Prostate gland (tissue), 2 donors: ENCODE results near the gene UGT1A8. TPM values are rescaled to one million over a fixed set of nuclear protein-coding genes. Genes with fewer than 3 reads are reported as not detected.

Source experiments
- DNase-seq: peaks from one replicate; pipeline ENCODE4 v3.0.0-alpha.2; 2019; ENCODE audit warnings: low spot score
- H3K27ac ChIP-seq, 2 donors: fragments of 200-600 bp; sonication (generic); 2 replicates each; pipeline ENCODE4 v1.5.1; 2017 to 2019
- H3K27me3 ChIP-seq: fragments of 200-600 bp; sonication (generic); replicated peaks from 2 replicates; pipeline ENCODE4 v1.5.1; 2019; ENCODE audit not compliant: insufficient read depth
- H3K36me3 ChIP-seq, 2 donors: fragments of 200-600 bp; sonication (generic); 1 replicate in 1 of 2; 2 replicates in 1 of 2; pipeline versions ENCODE4 v1.5.1 to v1.8.1; 2017 to 2019
- H3K4me1 ChIP-seq: fragments of 200-600 bp; sonication (generic); replicated peaks from 2 replicates; pipeline ENCODE4 v1.5.1; 2019
- H3K4me3 ChIP-seq, 2 donors: fragments of 200-600 bp; sonication (generic); 2 replicates each; pipeline ENCODE4 v1.5.1; 2017 to 2019
- H3K9me3 ChIP-seq: fragments of 200-600 bp; sonication (generic); 2 replicates; pipeline ENCODE4 v1.5.1; 2017
- POLR2A ChIP-seq: fragments of 450-650 bp; IDR thresholded peaks from one replicate; pipeline ENCODE4 v1.6.1; 2016; ENCODE audit warnings: antibody characterized with exemption, mild to moderate bottlenecking
- POLR2AphosphoS5 ChIP-seq: sonication (generic); formaldehyde crosslinking; IDR thresholded peaks from one replicate; pipeline ENCODE4 v1.6.1; 2017; ENCODE audit warnings: antibody characterized with exemption
- WGBS: methylation state at CpG from one replicate; pipeline ENCODE4 v1.1.5; 2018; 5-methylcytosine and 5-hydroxymethylcytosine counted together
- intact Hi-C: fragments of 100-400 bp; cut with DNase I; formaldehyde crosslinking; loops from one replicate; pipeline ENCODE4 v1.14.2; 2022
- total RNA-seq, 2 donors: library from RNA; depleted of rRNA; stranded (reverse); fragments of >200 nt; gene quantifications; one replicate each; pipeline ENCODE4 v1.1.0, GENCODE V29; 2016
- TF ChIP-seq, protein P1 (sequence below), 4 experiments: fragments of 200-600 bp in 2 of 4; fragments of 450-650 bp in 2 of 4; sonication (generic) in 2 of 4; IDR thresholded peaks; 1 replicate in 3 of 4; 2 replicates in 1 of 4; pipeline ENCODE4 v1.5.1; 2016 to 2019; ENCODE audit warnings: antibody characterized with exemption in 4 of 4, mild to moderate bottlenecking in 2 of 4, moderate library complexity in 2 of 4

The UGT1A8 gene
- total RNA-seq, 2 donors from 2014 or later = not detected

- WGBS = 91% methylated on average over 18 of the region's 18 CpGs
These were observed 202.7 kb downstream of the UGT1A8 start for GRCh38 chr2:233819884-233820773.

DNA sequence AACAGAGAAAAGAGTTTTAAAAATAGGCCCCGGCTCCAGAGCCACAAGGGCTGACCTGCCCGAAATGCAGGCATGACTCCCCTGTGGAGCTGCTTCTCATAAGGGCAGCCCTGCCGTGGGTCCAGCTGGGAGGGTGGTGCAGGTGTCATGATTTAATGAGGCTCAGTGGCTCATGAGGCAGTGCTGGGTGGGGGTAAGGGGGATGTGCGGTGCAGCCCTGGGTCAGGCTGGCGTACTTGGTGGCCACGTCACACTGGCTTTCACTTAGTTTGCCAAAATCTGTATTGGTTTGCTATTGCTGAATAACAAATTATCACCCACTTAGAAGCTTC is 203.3 kb downstream of the UGT1A8 start:
- no peak for DNase-seq
- intact Hi-C loops = no loop called here

More at GRCh38 chr2:233819884-233820773, 202.7 kb downstream of the UGT1A8 start:
- intact Hi-C loops = no loop called here
- no peak for DNase-seq
- Histone ChIP-seq H3K9me3 (no peaks in the 10 kb centered on the region), H3K4me1 (no peaks in the 10 kb centered on the region), H3K27ac (no peak overlapping the region), H3K36me3 (no peaks in the 10 kb centered on the region), H3K4me3 (no peak overlapping the region), H3K27me3 (no peaks in the 10 kb centered on the region)
- TF ChIP-seq, protein P1, sequence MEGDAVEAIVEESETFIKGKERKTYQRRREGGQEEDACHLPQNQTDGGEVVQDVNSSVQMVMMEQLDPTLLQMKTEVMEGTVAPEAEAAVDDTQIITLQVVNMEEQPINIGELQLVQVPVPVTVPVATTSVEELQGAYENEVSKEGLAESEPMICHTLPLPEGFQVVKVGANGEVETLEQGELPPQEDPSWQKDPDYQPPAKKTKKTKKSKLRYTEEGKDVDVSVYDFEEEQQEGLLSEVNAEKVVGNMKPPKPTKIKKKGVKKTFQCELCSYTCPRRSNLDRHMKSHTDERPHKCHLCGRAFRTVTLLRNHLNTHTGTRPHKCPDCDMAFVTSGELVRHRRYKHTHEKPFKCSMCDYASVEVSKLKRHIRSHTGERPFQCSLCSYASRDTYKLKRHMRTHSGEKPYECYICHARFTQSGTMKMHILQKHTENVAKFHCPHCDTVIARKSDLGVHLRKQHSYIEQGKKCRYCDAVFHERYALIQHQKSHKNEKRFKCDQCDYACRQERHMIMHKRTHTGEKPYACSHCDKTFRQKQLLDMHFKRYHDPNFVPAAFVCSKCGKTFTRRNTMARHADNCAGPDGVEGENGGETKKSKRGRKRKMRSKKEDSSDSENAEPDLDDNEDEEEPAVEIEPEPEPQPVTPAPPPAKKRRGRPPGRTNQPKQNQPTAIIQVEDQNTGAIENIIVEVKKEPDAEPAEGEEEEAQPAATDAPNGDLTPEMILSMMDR (IDR thresholded peaks at IDR 0.05) = no peak
- no peak for TF ChIP-seq POLR2AphosphoS5
- no peak for TF ChIP-seq POLR2A

DNA sequence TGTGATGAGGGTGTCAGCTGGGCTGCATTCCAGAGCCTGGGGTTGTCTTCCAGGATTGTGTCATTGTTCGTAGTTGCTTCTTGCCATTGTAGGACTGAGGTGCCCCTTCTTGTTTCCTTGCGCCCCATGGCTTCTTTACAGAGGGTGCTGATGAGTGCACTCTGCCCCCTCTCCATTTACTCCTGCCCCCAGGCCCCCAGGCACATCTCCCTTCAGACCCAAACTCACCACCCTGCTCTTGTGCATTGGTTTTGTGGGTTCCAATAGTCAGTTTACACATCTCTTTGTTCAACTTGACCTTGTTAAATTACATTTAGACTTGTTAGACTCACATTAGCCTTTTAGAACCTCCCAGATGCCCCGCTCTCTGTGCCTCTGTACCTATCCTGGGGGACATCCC is 203.8 kb downstream of the UGT1A8 start:
- intact Hi-C loops = no loop called here
- Histone ChIP-seq H3K36me3 (no peaks in the 10 kb centered on the region), H3K9me3 (no peaks in the 10 kb centered on the region), H3K27me3 (no peaks in the 10 kb centered on the region), H3K4me1 (no peaks in the 10 kb centered on the region), H3K4me3 (no peak overlapping the region), H3K27ac (no peak overlapping the region)
- DNase-seq = no peak
- TF ChIP-seq POLR2A (no peak), POLR2AphosphoS5 (no peak)
- TF ChIP-seq, protein P1 (IDR thresholded peaks at IDR 0.05) = no peak
- 95% methylated on average over 3 of the region's 3 CpGs for WGBS

More for the DNA sequence above, 203.3 kb downstream of the UGT1A8 start:
- Histone ChIP-seq H3K27ac (no peak overlapping the region), H3K4me1 (no peaks in the 10 kb centered on the region), H3K36me3 (no peaks in the 10 kb centered on the region), H3K9me3 (no peaks in the 10 kb centered on the region), H3K4me3 (no peak overlapping the region), H3K27me3 (no peaks in the 10 kb centered on the region)
- TF ChIP-seq POLR2A (no peak), POLR2AphosphoS5 (no peak)
- TF ChIP-seq, protein P1 (IDR thresholded peaks at IDR 0.05) = no peak
- 84% methylated on average over 6 of the region's 6 CpGs for WGBS

- Histone ChIP-seq H3K27me3 (no peaks in the 10 kb centered on the region), H3K27ac (no peak overlapping the region), H3K36me3 (no peaks in the 10 kb centered on the region), H3K4me1 (no peaks in the 10 kb centered on the region), H3K9me3 (no peaks in the 10 kb centered on the region), H3K4me3 (no peak overlapping the region)
- DNase-seq = no peak
- TF ChIP-seq POLR2AphosphoS5 = no peak
- intact Hi-C loops = no loop called here
- 87% methylated on average over 8 of the region's 8 CpGs for WGBS
These were observed 204.3 kb downstream of the UGT1A8 start for GRCh38 chr2:233821709-233822100.

DNA sequence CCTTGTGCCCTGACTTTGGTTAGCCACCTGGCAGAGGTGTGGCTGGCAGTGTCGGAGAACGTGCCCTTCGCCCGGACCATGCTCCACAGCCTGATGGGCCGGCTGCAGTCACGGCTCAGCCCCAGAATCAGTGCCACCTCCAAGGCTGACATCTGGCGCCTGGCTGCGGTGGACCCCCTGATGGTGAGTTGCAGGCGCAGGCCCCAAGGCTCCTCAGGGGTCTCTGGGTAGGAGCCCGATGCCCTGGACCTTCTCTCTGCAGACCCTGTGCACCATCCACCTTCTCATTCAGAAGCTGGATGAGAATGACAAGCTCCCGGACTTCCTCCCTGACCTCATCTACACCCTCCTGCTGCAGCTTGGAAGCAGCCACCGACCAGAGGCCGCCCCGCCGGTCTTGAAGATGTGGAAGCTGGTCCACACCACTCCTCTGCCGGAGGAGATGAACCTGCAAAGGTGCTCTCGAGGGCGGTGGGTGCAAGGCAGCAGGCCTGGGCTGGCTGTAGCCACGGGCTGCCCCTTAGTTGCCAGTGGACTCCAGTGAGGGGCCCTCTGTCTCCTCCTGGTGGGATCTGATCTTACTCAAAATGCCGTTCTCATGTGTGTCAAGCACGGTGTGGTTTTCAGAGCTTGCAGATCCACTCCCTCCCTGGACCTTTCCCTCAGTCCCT is 204.8 kb downstream of the UGT1A8 start:
- TF ChIP-seq POLR2AphosphoS5 = no peak
- TF ChIP-seq, protein P1 (IDR thresholded peaks at IDR 0.05) = no peak
- no peak for TF ChIP-seq POLR2A
- no peaks in the 10 kb centered on the region for H3K27me3 ChIP-seq
- no peaks in the 10 kb centered on the region for H3K36me3 ChIP-seq
- H3K27ac ChIP-seq = no peak overlapping the region
- no peak for DNase-seq
- intact Hi-C loops = no loop called here
- no peaks in the 10 kb centered on the region for H3K9me3 ChIP-seq
- no peak overlapping the region for H3K4me3 ChIP-seq
- 93% methylated on average over 21 of the region's 21 CpGs for WGBS
- H3K4me1 ChIP-seq = no peaks in the 10 kb centered on the region

Other genes with a start within 250 kb of the UGT1A8 start
- gene USP40, start 50.9 kb upstream of the UGT1A8 start, total RNA-seq = 10 to 100 TPM; 45.1 to 50.2 TPM
- not detected for gene UGT1A10, start 18.8 kb downstream of the UGT1A8 start, total RNA-seq
- not detected for gene UGT1A9, start 54.3 kb downstream of the UGT1A8 start, total RNA-seq
- gene UGT1A7, start 64.3 kb downstream of the UGT1A8 start, total RNA-seq = under 1 TPM in 1 of 2 donors, not detected in 1; 0.46 TPM
- gene UGT1A6, start 75.3 kb downstream of the UGT1A8 start, total RNA-seq = 1 to 10 TPM in 1 of 2 donors, under 1 TPM in 1; 0.85 to 6.6 TPM
- under 1 TPM in 1 of 2 donors, not detected in 1; 0.41 TPM for gene UGT1A5, start 95.3 kb downstream of the UGT1A8 start, total RNA-seq
- not detected for gene UGT1A4, start 101.1 kb downstream of the UGT1A8 start, total RNA-seq
- gene UGT1A3, start 111.4 kb downstream of the UGT1A8 start, total RNA-seq = under 1 TPM in 1 of 2 donors, not detected in 1; 0.64 TPM
- gene UGT1A1, start 142.6 kb downstream of the UGT1A8 start, total RNA-seq = under 1 TPM; 0.11 to 0.32 TPM
- 1 to 10 TPM in 1 of 2 donors, not detected in 1; 2.3 TPM for gene MROH2A, start 160.7 kb downstream of the UGT1A8 start, total RNA-seq
- 1 to 10 TPM; 1.7 to 4.2 TPM for gene HJURP, start 236.9 kb downstream of the UGT1A8 start, total RNA-seq